ELR (cell line): ENCODE data around the gene GVQW3.

ENCODE experiments used
- DNase-seq: peaks from one replicate; pipeline ENCODE4 v3.0.0-alpha.2; 2015; ENCODE audit warnings: low read depth

The GVQW3 gene

DNA sequence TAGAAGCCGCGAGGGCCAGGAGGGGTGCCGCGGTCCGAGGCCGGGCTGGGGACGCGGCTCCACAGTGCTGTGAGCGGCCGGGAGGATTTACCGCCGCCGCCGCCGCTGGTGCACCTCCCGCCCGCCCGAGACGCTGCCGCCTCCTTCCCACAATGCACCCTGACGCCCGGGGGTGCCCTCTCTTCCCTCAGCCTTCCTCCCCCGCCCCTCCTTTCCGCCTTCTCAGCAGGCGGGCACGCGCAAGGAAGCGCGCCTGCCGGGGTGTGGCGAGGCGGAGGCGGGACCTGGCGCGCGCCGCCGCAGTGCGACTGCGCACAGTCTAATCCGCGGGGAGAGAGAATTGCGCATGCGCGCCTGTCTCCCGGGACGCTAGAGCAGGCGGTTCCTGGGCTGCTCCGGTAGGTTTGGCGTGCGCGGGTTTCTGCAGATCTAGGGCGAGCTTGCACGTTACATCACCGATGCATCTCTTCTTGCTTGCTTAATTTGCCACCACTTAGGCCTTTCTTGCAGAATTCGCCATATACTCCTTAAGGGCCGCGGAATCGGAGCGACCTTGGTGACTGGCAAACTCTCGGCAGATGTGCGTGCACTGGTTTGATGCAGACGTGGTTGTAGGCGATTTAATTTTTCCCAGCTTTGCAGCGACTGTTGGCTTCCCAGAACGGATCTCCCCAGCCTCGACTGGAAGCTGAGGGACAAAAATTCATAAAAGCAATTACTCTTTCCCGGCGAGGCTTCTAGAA lies at the start of gene GVQW3, which contains the start of gene THAP12:
Gene GVQW3 (plus strand): TSS at position 347 of the 743 bp plus-strand sequence. CDS start 506 bp downstream, outside the sequence.
Gene THAP12 (minus strand): TSS at position 156 of the 743 bp plus-strand sequence. CDS start 296 bp downstream, outside the sequence.
- DNase-seq = peak; percentile 97

DNA sequence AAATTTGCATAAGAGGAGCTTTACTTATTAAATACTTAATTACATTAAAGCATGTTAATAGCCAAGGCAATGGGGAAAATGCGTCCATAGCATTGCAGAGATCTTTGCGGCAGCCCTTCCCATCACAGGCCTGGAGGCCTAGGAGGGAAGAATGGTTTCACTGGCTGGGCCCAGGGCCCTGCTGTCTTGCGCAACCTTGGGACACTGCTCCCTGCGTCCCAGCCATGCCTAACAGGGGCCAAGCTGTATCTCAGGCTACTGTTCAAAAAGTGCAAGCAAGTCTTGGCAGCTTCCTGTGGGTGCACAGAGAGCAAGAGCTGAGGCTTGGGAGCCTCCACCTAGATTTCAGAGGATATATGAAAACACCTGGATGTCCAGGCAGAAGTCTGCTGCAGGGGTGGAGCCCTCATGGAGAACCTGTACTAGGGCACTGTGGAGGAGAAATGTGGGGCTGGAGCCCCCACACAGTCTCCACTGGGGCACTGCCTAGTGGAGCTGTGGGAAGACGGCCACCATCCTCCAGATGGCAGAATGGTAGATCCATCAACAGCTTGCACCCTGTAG lies 46.2 kb upstream of the GVQW3 start:
- DNase-seq = no peak

DNA sequence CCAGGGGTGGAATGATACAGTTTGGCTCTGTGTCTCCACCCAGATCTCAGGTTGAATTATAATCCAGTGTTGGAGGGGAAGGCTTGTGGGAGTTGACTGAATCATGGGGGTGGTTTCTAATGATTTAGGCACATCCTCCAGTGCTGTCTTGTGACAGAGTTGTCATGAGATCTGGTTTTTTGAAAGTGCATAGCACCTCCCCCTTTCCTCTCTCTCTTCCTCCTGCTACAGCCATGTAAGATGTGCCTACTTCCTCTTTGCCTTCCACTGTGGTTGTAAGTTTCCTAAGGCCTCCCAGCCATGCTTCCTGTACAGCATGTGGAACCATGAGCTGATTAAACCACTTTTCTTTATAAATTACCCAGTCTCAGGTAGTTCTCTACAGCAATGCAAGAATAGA lies 45.3 kb upstream of the GVQW3 start:
- DNase-seq = no peak

GRCh38 chr11:76336597-76336996 lies 44.5 kb upstream of the GVQW3 start:
- no peak for DNase-seq

GRCh38 chr11:76337469-76337868 lies 43.7 kb upstream of the GVQW3 start:
- no peak for DNase-seq

DNA sequence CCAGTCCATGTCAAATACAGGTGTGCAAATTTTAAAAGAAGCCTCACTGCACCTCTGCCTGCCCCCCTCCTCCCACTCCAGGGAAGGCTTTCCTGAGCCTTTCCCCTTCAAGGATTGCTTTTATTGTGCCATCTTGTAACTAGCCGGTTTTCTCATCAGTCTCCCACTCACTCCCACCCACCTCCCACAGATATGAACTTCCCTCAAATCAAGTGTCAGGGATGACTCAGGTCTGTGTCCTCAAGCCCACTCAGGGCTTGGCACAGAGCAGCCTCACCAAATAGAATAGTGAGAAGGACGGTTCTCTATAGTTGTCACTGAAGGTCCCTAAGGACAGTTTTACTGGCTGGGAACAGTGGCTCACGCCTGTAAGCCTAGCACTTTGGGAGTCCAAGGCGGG lies 43.2 kb upstream of the GVQW3 start:
- DNase-seq = no peak

- no peak for DNase-seq
Observed at GRCh38 chr11:76339221-76339620, 41.9 kb upstream of the GVQW3 start.

DNA sequence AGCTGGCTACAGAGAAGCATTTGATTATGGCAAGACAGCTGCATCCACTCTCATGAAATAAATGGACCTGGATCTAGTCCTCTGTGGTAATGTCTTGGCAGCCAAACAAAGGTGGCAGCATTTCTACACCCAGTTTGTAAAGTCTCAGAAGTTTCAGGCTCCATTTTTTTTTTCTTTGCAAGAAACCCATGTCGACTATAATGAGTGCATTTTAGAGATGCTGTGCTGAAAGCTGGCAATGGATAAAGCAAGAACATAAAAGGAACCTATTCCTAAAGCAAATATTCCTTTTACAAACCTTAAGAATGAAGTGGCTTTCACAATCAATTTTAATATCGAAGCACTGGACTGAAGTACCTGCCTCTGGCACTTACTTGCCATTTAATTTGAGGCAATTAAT lies 33.7 kb upstream of the GVQW3 start:
- no peak for DNase-seq

GRCh38 chr11:76348348-76348747 lies 32.8 kb upstream of the GVQW3 start:
- DNase-seq = no peak

GRCh38 chr11:76355172-76355571 lies 26.0 kb upstream of the GVQW3 start:
- DNase-seq = no peak

GRCh38 chr11:76361374-76361773 lies 19.7 kb upstream of the GVQW3 start:
- no peak for DNase-seq

- DNase-seq = no peak
Observed at GRCh38 chr11:76361776-76362175, 19.3 kb upstream of the GVQW3 start.

- DNase-seq = no peak
Observed at GRCh38 chr11:76362716-76363115, 18.4 kb upstream of the GVQW3 start.

GRCh38 chr11:76365038-76365679 lies 16.0 kb upstream of the GVQW3 start:
- DNase-seq = no peak

DNA sequence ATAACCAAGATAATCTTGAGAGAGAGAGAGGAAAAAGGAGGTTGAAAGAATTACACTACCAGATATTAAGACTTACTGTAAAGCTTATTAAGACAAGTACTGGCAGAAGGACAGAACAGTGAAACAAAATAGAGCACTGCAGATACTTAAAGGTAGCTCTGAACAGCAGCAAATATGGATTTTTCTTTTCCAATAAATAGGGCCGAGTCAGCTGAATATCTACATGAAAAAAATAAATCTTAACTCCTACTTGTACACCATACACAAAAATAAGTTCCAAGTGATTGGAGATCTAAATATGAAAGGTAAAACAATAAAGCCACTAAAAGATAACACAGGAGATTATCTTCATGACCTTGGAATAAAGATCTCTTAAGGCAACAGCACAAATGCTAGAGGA lies 12.6 kb upstream of the GVQW3 start:
- DNase-seq = no peak

DNA sequence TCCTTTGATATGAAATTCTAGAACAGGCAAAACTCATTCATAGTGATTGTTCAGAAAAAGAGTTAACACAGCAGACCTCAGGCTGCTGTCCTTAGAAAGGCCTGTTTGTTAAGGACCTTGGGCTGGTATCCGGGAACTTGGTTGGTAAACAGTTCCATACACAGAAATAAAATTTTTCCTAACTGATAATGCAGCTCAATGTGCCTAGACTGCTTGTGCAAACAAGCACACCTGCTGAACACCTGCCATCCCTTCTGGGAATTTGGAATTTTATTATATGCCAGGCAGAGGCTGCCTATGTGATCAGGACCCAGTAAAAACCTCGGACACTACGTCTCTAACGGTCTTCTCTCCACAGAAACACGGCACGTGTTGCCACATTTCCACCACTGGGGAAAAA lies 11.7 kb upstream of the GVQW3 start:
- no peak for DNase-seq

- DNase-seq = peak; percentile 89
Observed at GRCh38 chr11:76371170-76371569, 10.0 kb upstream of the GVQW3 start.

DNA sequence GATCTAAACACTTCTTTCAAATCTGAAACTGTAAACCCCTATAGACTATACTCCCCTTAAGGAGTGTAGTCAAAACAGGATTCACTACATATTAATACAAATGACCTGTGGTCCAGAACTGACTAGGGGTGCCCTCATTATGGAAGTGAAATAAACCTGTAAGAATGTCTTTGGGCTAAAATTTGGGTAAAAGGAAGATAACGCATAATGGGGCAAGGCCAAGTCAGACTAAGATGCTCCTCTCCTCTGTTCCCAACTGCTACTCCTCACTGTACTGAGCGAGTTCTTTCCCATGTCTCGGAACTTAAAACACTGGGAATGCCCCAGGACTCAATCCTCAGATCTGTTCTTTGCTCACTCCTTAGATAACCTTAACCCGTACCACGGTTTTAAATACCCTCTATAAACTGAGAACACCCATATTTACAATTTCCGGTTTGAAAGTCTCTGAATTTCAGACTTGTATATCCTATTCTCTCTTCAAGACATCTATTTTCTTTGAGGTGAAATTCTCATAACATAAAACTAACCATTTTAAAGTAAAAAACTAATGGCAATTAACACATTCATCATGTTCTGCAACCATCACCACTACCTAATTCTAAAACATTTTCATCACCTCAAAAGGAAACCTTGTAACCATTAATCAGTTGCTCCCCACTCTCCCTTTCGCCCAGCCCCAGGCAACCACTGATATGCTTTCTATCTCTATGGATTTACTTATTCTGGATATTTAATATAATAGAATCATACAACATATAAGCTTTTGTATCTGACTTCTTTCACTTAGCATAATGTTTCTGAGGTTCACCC lies 4.2 kb upstream of the GVQW3 start:
- DNase-seq = no peak

DNA sequence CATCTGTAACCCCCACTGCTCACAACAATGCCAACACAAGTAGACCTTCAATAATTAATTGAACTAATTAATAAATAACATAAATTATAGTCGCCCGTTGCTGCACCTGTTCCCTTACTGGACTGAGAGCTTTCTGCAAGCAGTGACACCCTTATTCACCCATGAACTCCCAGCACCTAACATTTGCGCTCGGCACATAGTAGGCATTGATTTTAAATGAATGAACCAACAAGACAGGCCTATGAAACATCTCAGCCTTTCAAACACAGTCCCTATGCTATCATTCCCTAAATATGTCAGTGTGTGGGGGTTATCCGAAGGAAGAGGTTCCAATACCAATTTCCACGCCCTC lies 1.3 kb upstream of the GVQW3 start:
- no peak for DNase-seq

DNA sequence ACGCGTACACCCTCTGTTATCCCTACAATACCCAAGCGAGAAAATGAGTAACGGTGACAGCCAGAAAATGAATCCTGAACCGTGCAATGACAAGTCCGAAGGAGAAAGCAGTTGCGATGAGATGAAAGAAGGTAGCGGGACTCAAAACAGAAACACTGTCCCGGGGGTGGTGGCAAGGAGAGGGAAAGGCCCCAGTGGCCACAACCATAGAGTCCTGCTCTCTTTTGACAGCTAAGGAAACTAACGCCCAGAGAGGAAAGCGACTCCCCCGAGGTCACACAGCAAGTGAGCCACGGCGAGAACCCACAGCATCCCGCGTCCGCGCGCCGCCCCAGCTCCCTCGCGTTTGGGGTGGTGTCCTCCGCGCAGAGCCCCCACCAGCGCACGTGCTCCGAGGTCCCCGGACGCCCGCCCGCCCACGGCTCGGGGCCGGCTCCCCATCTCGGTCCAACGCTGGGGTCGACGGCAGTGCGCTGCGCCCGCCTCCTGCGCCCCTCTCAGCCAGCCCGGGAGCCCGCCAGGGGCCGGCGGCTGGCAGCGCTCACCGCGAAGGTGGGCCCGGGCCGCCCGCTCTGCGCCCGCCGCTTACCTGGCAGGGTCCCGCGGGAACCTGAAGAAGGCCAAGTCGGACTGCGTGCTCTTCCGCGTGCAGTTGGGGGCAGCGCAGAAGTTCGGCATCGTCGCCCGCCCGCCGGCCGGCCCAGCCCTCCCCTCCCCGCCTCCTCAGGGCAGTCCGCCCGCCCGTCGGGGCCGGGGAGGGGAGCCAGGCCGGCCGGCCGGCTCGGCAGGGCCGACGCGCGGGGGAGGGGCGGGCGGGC lies 755 bp upstream of the GVQW3 start:
- peak; percentile 59 for DNase-seq

DNA sequence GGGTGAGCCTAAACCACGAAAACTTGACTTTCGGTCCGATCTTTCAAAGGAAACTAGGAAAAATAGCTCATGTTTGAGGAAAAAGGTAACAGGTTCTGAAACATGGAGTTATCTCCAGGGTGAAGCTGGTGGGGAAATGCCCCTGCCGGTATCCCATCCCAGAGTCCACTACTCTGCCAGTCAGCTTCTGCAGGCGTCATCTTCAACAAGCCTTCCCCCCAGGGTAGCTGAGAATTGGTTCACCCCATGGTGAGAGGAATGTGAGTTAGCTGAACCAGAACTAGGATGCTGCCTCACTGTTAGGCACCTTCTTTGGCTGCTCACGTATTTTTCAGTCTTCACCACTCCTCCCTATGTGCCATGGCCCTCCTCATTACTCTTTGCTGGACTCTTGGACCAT lies 1.1 kb downstream of the GVQW3 start:
- DNase-seq = no peak

- DNase-seq = no peak
Observed at GRCh38 chr11:76385903-76386302, 4.8 kb downstream of the GVQW3 start.
